HL-60 (cell line): Measurements from ENCODE around the gene WIZ.

Experiments
- DNase-seq, 2 experiments: peaks; one replicate each; pipeline ENCODE4 v3.0.0-alpha.2; 2010 to 2020; ENCODE audit warnings: low read depth in 1 of 2, low spot score in 1 of 2
- H3K27ac ChIP-seq: fragments of 250-450 bp; sonication (Bioruptor Pico); replicated peaks from 2 replicates; pipeline ENCODE4 v1.5.1; 2020; ENCODE audit warnings: mild to moderate bottlenecking, moderate library complexity
- H3K27me3 ChIP-seq: fragments of 250-450 bp; sonication (Bioruptor Pico); 2 replicates; pipeline ENCODE4 v1.5.1; 2021; ENCODE audit warnings: mild to moderate bottlenecking, moderate library complexity; ENCODE audit not compliant: insufficient read depth, poor library complexity, severe bottlenecking
- H3K4me3 ChIP-seq: replicated peaks from 2 replicates; pipeline ENCODE4 v1.5.1; 2011; ENCODE audit warnings: mild to moderate bottlenecking, control low read depth, low read length; ENCODE audit not compliant: insufficient read depth
- GABPA ChIP-seq: IDR thresholded peaks from 2 replicates; pipeline ENCODE4 v1.6.1; 2012; ENCODE audit warnings: low read depth
- POLR2AphosphoS5 ChIP-seq: IDR thresholded peaks from 2 replicates; pipeline ENCODE4 v1.6.1; 2012; ENCODE audit warnings: low read depth
- SPI1 ChIP-seq: IDR thresholded peaks from 2 replicates; pipeline ENCODE4 v1.6.1; 2012; ENCODE audit warnings: low read depth, mild to moderate bottlenecking, borderline replicate concordance
- TF ChIP-seq, protein P1 (sequence below): IDR thresholded peaks from one replicate; pipeline ENCODE4 v1.5.1; 2011; ENCODE audit warnings: low read length, control low read depth, inconsistent platforms; ENCODE audit not compliant: insufficient read depth
- TF ChIP-seq, protein P2 (sequence below): IDR thresholded peaks from 2 replicates; pipeline ENCODE4 v1.6.1; 2012; ENCODE audit warnings: low read depth; ENCODE audit not compliant: insufficient replicate concordance

The WIZ gene

DNA sequence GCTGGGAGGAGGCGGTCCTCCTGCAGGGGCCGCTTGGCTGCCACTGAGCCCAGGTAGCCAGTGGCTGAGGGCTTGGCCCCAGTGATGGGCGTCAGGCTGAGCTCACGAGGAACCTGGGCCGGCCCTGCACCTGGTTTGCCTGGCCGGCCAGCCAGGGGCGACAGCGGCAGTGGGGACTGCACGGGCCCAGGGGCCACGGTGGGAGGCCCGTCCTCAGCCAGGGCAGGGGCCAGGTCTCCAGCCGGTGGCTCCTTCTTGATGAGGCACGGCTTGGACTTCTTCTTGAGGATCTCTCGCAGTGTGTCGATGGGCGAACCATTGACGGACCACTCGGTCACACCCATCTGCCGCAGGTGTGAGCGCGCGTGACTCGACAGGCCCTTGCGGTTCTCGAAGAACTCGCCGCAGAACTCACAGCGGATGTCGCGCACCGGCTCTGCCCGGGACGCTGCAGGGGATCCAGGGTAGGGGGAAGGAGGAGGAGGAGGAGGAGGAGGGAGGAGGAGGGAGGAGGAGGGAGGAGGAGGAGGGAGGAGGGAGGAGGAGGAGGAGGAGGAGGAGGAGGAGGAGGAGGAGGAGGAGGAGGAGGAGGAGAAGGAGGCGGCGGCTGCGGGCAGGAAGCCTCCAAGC, 24.3 kb downstream of the WIZ start:
- Histone ChIP-seq H3K27me3 (no peaks in the 10 kb centered on the region), H3K4me3 (no peak overlapping the region), H3K27ac (no peak overlapping the region)
- TF ChIP-seq SPI1 = no peak
- TF ChIP-seq POLR2AphosphoS5 = no peak
- no peak for TF ChIP-seq GABPA
- TF ChIP-seq, protein P1, sequence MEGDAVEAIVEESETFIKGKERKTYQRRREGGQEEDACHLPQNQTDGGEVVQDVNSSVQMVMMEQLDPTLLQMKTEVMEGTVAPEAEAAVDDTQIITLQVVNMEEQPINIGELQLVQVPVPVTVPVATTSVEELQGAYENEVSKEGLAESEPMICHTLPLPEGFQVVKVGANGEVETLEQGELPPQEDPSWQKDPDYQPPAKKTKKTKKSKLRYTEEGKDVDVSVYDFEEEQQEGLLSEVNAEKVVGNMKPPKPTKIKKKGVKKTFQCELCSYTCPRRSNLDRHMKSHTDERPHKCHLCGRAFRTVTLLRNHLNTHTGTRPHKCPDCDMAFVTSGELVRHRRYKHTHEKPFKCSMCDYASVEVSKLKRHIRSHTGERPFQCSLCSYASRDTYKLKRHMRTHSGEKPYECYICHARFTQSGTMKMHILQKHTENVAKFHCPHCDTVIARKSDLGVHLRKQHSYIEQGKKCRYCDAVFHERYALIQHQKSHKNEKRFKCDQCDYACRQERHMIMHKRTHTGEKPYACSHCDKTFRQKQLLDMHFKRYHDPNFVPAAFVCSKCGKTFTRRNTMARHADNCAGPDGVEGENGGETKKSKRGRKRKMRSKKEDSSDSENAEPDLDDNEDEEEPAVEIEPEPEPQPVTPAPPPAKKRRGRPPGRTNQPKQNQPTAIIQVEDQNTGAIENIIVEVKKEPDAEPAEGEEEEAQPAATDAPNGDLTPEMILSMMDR = no peak
- TF ChIP-seq, protein P2, sequence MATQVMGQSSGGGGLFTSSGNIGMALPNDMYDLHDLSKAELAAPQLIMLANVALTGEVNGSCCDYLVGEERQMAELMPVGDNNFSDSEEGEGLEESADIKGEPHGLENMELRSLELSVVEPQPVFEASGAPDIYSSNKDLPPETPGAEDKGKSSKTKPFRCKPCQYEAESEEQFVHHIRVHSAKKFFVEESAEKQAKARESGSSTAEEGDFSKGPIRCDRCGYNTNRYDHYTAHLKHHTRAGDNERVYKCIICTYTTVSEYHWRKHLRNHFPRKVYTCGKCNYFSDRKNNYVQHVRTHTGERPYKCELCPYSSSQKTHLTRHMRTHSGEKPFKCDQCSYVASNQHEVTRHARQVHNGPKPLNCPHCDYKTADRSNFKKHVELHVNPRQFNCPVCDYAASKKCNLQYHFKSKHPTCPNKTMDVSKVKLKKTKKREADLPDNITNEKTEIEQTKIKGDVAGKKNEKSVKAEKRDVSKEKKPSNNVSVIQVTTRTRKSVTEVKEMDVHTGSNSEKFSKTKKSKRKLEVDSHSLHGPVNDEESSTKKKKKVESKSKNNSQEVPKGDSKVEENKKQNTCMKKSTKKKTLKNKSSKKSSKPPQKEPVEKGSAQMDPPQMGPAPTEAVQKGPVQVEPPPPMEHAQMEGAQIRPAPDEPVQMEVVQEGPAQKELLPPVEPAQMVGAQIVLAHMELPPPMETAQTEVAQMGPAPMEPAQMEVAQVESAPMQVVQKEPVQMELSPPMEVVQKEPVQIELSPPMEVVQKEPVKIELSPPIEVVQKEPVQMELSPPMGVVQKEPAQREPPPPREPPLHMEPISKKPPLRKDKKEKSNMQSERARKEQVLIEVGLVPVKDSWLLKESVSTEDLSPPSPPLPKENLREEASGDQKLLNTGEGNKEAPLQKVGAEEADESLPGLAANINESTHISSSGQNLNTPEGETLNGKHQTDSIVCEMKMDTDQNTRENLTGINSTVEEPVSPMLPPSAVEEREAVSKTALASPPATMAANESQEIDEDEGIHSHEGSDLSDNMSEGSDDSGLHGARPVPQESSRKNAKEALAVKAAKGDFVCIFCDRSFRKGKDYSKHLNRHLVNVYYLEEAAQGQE = no peak
- no peak for DNase-seq

DNA sequence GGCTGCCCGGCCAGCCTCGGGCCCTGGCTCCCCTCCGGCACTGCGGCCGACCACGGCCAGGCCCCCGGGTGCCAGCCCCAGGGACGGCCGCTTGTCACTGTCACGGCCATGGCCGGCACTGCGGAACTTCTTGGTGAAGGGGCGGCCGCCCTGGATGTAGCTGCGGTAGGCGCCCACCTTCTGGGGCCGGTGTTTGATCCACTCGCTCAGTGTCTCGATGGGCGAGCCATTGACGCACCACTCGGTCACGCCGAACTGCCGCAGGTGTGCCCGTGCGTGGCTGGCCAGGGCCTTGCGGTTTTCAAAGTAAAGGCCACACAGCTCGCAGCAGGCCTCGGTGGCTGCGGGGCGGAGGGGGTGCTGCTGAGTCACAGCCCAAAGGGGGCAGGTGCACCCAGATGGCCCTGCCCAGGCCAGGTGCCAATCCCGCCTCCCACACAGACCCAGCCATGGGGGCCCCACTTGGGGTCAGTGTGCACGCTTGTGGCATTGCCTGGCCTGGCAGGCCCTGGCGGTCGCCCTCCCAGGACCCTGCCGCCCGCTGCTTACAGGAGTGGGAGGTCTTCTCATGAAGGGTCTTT, 25.0 kb downstream of the WIZ start:
- Histone ChIP-seq H3K4me3 (no peak overlapping the region), H3K27me3 (no peaks in the 10 kb centered on the region), H3K27ac (no peak overlapping the region)
- no peak for DNase-seq
- TF ChIP-seq, protein P1 = no peak
- TF ChIP-seq POLR2AphosphoS5 (no peak), GABPA (no peak), SPI1 (no peak)
- TF ChIP-seq, protein P2 = no peak

DNA sequence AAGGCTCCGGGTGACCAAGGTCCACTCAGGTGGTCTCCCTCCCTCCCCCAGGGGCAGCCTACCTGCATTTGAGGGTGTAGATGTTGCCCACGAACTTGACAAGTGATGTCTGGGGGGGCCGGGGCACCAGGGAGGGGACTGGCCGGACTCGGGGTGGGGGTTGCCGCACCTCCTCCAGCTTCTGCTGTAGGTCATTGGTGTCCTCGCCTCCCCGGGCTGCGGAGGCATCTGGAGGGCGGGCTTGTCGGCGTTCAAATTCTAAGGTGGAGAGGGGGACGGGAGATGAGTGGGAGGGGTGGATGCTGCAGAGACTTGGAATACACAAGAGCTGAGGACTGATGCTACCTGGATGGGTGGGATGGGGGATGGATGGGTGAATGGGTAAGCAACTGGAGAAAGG, 25.6 kb downstream of the WIZ start:
- Histone ChIP-seq H3K27me3 (no peaks in the 10 kb centered on the region), H3K4me3 (no peak overlapping the region), H3K27ac (no peak overlapping the region)
- no peak for DNase-seq
- TF ChIP-seq GABPA = no peak
- no peak for TF ChIP-seq POLR2AphosphoS5
- TF ChIP-seq, protein P1 = no peak
- TF ChIP-seq, protein P2 = no peak
- no peak for TF ChIP-seq SPI1
